DND-41 (cell line): Measurements from ENCODE around the gene MATN1.

Source experiments
- CTCF ChIP-seq: IDR thresholded peaks from 2 replicates; pipeline ENCODE4 v1.5.1; 2012; ENCODE audit warnings: borderline replicate concordance, low read length, moderate library complexity, mild to moderate bottlenecking; ENCODE audit not compliant: poor library complexity, severe bottlenecking; ENCODE audit errors: extremely low read depth
- EZH2 ChIP-seq: IDR thresholded peaks from 3 replicates; pipeline ENCODE4 v1.6.1; 2012; ENCODE audit warnings: borderline replicate concordance, low read depth, mild to moderate bottlenecking, moderate library complexity, low read length, inconsistent platforms; ENCODE audit not compliant: severe bottlenecking

- no peak for TF ChIP-seq EZH2
- no peak for TF ChIP-seq CTCF
Measured at GRCh38 chr1:30663596-30664091, 59.7 kb downstream of the MATN1 start.
